ENCODE measurements around the gene UCKL1.

UCKL1 gene

DNA sequence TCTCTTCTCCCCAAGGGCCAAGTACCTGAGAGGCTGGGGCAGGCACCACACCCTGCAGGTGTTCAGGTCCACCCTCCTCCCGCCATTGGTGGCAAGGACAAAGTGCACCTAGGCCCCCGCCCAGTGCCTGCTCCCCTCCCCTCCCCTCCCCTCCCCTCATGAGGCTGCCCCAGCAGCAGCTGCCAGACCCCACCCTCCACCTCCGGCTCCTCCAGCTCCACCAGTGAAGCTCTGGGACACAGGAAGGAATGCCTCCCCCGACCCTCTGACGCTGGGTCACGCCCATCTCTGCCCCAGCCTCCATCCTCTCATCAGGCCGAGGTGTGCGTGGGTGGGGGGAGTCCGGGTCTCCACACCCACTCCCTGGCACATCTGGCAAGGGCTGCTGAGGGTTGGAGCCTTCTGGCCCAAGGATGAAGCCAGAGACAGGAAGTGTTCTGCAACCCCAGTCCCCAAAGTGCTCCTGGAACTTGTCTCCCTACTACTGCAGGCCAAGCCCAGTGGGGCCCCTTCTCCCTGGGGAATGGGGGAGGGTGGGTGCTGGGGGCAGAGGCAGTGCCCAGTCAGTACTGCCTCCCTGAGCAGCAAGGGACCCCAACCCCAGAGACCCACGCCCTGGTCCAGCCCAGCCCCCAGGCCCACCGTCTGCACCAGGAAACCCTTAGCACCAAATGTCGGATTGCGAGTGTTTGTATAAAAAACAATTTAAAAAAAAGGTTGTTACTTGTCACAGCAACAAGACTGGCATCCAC is 1.6 kb upstream of the UCKL1 start:
- H3K27ac Mint-ChIP-seq: peak overlapping the region; percentile 90
- H3K27me3 Mint-ChIP-seq: no peaks in the 10 kb centered on the region
- H3K4me1 Mint-ChIP-seq (ENCODE audit: low read depth): peaks cover 38% of the 10 kb centered on the region
- no peaks in the 10 kb centered on the region for H3K9me3 Mint-ChIP-seq
- H3K4me3 Mint-ChIP-seq: peak overlapping the region; percentile 81
- H3K36me3 Mint-ChIP-seq (ENCODE audit: low read depth): peaks cover 9% of the 10 kb centered on the region

DNA sequence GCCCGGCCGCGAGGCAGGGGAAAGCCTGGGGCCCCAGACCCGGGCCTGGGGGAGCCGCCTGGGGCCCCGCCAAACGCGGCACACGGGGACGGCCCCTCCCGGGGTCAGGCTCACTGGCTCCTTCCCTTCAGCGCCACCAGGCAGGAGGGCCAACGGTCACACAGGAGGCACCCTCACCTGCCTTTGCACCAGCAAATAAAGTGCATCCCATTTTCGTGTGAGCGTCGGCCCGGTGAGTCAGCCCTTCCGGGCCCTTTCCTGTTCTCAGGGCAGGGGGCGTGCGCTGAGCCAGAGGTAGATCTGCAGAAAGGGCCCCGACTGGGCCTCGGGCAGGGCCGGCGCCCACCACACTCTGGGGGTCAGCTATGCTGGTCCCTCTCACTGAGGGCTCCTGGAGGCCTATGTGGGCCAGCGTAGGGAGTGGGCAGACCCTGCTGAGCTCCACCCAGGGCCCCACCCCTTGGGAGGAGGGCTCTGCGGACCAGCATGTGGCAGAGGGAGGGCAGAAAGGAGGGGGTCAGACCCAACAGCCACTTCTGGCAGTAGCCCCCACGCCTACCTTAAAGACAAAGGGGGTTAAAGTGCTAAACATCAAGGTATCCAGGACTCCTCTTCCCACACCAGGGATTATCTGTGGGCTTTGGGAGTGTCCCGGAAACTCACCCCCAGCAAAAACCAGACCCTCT is 931 bp upstream of the UCKL1 start:
- Mint-ChIP-seq H3K4me3 (peak overlapping the region; percentile 81), H3K9me3 (no peaks in the 10 kb centered on the region), H3K36me3 (ENCODE audit: low read depth) (peaks cover 9% of the 10 kb centered on the region), H3K27me3 (no peaks in the 10 kb centered on the region), H3K27ac (peak overlapping the region; percentile 90), H3K4me1 (ENCODE audit: low read depth) (peaks cover 38% of the 10 kb centered on the region)

DNA sequence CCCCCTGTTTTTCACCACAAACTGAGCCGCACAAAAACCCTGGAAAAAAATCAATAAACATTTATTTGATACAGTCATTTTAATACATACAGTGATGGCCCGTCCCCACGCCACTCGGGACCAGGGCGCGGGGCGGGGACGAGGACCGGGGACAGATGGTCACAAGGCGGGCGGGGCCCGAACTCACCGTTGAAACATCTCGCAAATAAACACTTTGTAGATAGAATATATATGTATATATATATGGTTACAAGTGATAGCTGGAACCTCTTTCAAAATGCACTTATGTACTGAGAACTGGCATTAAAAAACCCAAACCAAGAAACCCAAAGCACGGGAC is 418 bp upstream of the UCKL1 start:
- H3K4me1 Mint-ChIP-seq (ENCODE audit: low read depth): peaks cover 38% of the 10 kb centered on the region
- H3K36me3 Mint-ChIP-seq (ENCODE audit: low read depth): peaks cover 9% of the 10 kb centered on the region
- H3K9me3 Mint-ChIP-seq: no peaks in the 10 kb centered on the region
- H3K4me3 Mint-ChIP-seq: peak overlapping the region; percentile 81
- no peaks in the 10 kb centered on the region for H3K27me3 Mint-ChIP-seq
- H3K27ac Mint-ChIP-seq: peak overlapping the region; percentile 90

DNA sequence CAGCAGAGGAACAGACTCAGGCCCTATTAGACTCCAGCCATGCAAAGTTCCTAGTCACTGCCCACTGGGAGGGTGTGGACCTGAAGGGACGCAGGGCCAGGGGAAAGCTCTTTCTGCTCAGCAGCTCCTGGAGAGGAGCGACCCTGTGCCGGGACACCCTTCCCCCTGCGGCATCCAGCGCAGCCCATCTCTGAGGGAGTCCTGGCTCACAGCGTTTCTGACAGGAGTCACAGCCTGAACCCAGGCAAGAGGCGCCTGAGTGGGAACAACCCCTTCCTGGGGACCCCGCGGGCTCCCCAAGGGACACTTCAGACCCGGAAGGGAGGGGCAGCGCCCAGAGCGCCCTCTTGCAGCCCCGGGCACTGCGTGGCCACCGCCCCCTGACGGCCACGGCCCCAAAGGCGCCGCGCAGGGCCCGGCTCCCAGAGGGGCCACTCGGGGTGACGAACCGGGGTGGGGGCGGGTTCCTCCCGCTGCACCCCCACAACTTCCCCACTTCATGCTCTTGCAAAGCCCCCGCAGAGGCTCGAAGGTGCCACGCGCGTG is 862 bp downstream of the UCKL1 start:
- Mint-ChIP-seq H3K36me3 (ENCODE audit: low read depth) (peaks cover 4% of the 10 kb centered on the region), H3K4me3 (peak overlapping the region; percentile 86), H3K27me3 (no peaks in the 10 kb centered on the region), H3K4me1 (ENCODE audit: low read depth) (peaks cover 38% of the 10 kb centered on the region), H3K9me3 (no peaks in the 10 kb centered on the region), H3K27ac (peak overlapping the region; percentile 79)

DNA sequence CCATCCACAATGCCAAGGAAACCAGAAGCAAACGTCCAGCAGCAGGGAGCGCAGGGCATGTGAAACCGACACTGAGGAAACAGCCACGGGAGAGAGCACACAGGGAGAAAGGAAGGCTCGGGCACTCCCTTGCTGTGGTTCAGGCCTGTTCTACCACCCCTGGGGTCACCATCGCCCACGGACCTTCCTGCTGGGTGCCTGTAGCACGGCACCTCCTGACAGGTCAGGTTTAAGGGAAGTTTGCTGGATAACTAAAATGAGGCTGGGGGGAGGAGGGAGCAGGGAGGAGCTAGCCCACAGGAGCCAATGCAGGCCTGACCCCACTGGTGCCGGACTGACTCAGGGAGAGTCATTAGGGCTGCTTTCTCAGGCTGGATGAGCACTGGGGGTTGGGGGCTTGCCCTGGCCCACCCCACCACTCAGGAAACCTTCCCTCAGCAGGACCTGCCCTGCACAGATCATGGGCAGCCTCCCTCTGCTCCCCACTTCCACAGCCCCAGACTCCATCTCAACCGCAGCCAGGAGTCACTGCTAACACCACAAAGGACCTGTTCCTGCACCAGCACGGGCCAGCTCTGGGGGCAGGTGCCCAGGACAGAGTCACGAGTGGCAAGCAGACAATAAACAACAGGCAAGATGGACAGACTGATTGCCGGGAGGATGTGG is 2.3 kb downstream of the UCKL1 start:
- H3K27ac Mint-ChIP-seq: no peak overlapping the region
- H3K4me1 Mint-ChIP-seq (ENCODE audit: low read depth): peaks cover 48% of the 10 kb centered on the region
- H3K27me3 Mint-ChIP-seq: no peaks in the 10 kb centered on the region
- peak overlapping the region; percentile 86 for H3K4me3 Mint-ChIP-seq
- H3K9me3 Mint-ChIP-seq: no peaks in the 10 kb centered on the region
- peaks cover 4% of the 10 kb centered on the region for H3K36me3 Mint-ChIP-seq (ENCODE audit: low read depth)

DNA sequence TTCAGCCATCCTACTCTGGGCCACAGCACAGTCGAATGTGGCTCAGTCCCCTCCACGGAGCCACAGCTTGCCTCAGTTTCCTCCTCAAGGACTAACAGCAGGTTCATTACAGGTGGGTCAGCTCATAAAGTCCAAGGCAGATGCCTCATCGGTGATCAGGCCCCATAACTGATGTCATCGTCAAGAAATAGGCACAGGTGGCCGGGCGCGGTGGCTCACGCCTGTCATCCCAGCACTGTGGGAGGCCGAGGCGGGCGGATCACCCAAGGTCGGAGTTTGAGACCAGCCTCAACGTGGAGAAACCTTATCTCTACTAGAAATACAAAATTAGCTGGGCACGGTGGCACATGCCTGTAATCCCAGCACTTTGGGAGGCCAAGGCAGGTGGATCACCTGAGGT is 3.4 kb downstream of the UCKL1 start:
- Mint-ChIP-seq H3K36me3 (ENCODE audit: low read depth) (peaks cover 4% of the 10 kb centered on the region), H3K27ac (no peak overlapping the region), H3K4me1 (ENCODE audit: low read depth) (peaks cover 52% of the 10 kb centered on the region), H3K27me3 (no peaks in the 10 kb centered on the region), H3K9me3 (no peaks in the 10 kb centered on the region), H3K4me3 (no peak overlapping the region)

DNA sequence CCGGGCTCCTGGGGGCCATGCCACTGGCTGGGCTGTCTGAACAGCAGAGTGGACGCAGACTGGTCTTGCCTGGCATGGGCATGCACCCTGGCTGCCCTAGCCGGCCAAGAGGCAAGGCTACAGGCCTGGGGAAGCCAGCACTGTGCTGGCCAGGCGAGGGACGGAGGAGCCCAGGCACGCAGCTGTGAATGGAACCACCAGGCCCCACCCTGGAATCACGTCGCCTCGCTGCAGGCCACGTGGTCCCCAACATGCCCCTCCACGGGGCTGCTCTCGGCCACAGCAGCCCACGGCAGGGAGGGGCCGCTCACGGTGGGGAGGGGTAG is 4.0 kb downstream of the UCKL1 start:
- H3K4me1 Mint-ChIP-seq (ENCODE audit: low read depth): peaks cover 52% of the 10 kb centered on the region
- H3K27me3 Mint-ChIP-seq: no peaks in the 10 kb centered on the region
- no peak overlapping the region for H3K27ac Mint-ChIP-seq
- no peak overlapping the region for H3K4me3 Mint-ChIP-seq
- no peaks in the 10 kb centered on the region for H3K9me3 Mint-ChIP-seq
- peaks cover 4% of the 10 kb centered on the region for H3K36me3 Mint-ChIP-seq (ENCODE audit: low read depth)

DNA sequence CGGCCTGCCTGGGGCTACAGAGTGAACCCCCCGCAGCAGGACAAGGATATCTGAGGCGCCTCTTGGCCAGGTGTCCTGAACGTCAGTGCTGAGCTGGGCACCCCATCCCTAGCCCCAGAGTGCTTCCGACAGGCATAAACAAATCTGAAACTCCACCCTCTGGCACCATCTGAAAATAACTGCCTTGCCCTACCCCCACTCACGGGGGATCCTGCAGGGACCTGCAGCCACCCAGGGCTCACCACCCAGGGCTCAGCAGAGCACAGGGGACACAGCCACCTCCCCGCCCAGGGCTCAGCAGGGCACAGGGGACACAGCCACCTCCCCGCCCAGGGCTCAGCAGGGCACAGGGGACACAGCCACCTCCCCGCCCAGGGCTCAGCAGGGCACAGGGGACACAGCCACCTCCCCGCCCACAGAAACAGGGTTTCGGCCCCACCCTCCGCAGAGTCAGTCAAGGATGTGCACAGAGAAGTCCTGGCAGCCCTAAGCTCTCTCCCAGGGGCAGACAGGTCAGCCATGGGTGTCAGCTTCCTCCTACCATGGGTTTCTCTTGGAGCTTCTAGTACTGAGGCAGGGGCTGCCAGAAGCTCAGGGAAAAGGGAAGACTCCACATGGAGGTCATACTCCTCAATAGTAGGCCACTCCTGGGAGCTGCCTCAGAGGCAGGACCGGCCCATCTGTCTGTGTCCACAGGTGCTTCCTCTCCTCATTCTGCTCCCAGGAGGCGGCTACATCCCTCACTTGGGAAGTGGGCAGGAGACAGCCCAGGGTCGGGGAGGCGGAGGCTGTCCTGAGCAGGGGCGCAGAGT is 4.6 kb downstream of the UCKL1 start:
- Mint-ChIP-seq H3K4me3 (no peak overlapping the region), H3K4me1 (ENCODE audit: low read depth) (peaks cover 53% of the 10 kb centered on the region)

DNA sequence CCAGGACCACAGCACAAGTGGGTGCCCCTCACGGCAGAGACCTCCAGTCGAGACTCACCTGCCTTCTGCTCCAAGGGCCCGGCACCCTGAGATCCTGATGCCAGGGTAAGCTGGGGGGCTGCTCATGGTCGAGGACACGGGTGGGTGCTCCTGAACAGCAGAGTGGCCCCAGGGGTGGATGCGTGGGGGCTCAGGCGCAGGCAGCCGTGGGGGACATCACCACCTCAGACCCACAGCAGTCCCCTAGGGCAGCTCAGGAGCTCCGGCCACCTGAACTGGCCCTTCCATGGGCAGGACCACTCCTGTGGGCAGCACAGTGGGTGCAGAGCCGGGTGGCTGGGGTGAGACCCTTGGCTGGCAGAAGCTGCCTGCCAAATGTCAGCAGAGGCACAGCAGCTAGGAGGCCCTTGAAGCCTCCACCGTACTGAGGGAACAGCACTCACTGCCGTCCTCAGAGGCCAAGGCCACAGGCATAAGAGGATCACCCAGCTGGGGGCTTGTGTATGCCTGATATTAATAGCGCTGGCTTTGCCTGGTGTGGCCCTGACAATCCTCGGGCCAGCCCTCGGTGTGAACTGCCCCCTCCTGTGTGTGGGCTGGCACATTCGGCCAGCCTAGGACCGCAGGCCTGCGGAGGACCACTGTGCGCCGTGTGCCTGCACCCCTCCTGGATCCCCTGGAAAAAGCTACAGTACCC is 5.4 kb downstream of the UCKL1 start:
- Mint-ChIP-seq H3K27ac (no peak overlapping the region), H3K4me3 (no peak overlapping the region), H3K4me1 (ENCODE audit: low read depth) (peaks cover 53% of the 10 kb centered on the region), H3K9me3 (no peaks in the 10 kb centered on the region), H3K27me3 (no peaks in the 10 kb centered on the region), H3K36me3 (ENCODE audit: low read depth) (peaks cover 4% of the 10 kb centered on the region)

More for the DNA sequence above, 4.6 kb downstream of the UCKL1 start:
- Mint-ChIP-seq H3K36me3 (ENCODE audit: low read depth) (peaks cover 4% of the 10 kb centered on the region), H3K27ac (no peak overlapping the region), H3K9me3 (no peaks in the 10 kb centered on the region), H3K27me3 (no peaks in the 10 kb centered on the region)

DNA sequence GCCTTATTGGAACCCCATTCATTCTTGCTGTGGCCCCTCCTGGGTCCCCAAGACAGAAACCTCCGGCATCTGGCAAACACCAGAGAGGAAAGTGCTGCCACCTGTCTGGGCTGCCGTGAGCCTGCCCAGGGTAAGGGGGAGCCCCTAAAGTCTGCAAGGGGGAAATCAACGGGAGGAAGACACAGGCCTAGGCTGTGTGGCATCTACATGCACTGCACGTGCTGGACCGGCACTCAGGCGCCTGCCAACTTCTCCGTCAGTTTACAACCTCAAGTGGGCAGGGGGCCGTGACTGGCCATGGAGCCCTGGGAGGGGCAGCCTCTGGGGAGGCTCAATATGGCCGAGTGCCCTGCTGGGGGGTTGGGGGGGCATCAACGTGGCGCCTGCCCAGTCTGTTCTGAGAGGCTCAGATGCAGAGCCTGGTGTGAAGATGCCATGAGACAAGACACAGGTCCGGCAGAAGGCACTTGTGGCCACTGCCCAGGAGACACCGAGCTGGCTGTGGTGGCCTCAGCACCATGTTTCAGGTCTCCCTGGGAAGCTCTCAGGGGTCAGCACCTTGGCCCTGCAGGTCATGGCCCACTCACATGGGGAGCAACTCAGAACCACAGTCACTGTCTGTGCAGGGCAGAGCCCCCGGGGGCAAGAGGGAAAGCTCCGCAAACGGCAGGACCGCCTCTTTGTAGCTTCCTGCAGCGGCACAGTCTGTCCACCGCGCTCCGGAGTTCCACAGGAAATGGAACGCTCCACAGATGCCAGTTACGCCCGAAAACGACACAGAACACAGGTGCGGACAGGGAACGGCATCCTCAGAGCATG is 8.4 kb downstream of the UCKL1 start:
- Mint-ChIP-seq H3K9me3 (no peaks in the 10 kb centered on the region), H3K4me1 (ENCODE audit: low read depth) (peaks cover 32% of the 10 kb centered on the region), H3K27me3 (no peaks in the 10 kb centered on the region), H3K27ac (peak overlapping the region; percentile 90), H3K4me3 (peak overlapping the region; percentile 76), H3K36me3 (ENCODE audit: low read depth) (peaks cover 5% of the 10 kb centered on the region)

DNA sequence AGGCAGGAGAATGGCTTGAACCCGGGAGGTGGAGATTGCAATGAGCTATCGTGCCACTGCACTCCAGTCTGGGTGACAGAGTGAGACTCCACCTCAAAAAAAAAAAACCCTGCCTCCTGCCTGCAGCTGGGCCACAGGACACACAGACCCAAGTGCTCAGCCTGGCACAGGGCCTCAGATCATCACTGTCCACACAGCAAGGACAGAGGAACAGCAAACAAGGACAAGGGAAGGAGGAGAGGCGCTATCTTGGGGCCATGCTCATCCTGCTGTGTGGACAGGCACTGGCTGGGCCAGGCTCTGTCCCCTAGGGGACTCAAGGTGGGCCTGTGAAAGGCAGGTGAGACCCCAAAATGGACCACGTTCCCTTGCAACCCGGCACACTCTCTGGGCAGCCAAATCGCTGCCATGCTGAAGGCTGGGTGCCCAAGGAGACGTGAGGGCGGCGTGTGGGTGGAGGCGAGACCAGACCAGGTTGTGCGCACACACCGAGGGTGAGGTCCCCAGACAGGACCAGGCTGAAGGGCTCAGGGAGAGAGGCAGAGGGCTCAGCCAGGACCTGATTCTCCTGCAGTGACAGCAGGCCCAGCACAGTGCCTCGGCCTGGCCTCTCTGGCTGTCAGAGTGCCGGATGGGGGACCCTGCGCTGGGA is 9.1 kb downstream of the UCKL1 start:
- Mint-ChIP-seq H3K9me3 (no peaks in the 10 kb centered on the region), H3K27me3 (no peaks in the 10 kb centered on the region), H3K36me3 (ENCODE audit: low read depth) (peaks cover 5% of the 10 kb centered on the region), H3K4me1 (ENCODE audit: low read depth) (peaks cover 35% of the 10 kb centered on the region), H3K27ac (peak overlapping the region; percentile 33), H3K4me3 (peak overlapping the region; percentile 40)

DNA sequence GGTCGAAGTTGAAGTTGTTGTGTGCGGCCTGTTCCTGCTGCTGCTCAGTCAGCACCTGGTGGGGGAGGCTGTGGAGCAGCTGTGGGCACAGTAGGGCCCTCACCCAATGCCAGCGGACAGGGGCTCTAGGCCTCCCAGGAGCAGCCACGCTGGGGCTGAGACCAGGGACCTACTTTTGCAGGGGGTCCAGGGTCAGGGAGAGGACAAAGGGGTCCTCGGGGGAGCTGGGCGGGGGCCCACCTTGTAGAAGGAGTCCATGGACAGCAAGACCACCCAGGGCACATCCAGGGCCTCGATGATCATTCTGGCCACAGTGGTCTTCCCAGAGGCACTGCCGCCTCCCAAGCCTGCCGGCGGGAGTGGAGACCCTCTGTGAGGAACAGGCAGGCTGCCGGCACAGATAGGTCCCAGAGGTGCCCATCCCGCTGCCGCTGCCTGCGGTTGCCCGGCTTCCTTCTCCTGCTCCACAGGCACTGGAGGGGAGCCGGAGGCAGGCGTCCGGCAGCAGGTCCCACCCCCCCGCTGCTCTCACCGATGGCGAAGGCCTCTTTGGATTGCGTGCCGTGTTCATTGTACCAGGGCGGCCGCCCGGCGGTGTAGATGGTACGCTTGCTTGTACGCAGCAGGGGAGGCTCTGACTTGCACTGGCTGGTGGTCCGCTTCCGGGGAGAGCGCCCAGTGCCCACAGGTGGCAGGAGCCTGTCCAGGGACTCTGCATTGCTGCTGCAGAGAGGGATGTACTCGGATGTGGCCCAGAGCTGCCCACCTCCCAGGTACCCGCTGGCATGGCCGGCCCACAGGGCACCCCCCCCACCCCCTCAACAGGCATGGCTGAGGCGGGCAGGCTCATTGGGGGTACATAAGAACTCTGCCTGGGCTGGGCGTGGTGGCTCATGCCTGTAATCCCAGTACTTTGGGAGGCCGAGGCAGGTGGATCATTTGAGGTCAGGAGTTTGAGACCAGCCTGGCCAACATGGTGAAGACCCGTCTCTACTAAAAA is 10.0 kb downstream of the UCKL1 start:
- Mint-ChIP-seq H3K4me3 (no peak overlapping the region), H3K27me3 (no peaks in the 10 kb centered on the region), H3K4me1 (ENCODE audit: low read depth) (peaks cover 35% of the 10 kb centered on the region), H3K9me3 (no peaks in the 10 kb centered on the region), H3K27ac (peak overlapping the region; percentile 31), H3K36me3 (ENCODE audit: low read depth) (peaks cover 5% of the 10 kb centered on the region)

All from stimulated activated naive CD8-positive, alpha-beta T cell treated with anti-CD3 and anti-CD28 coated beads, Interleukin-15, Interleukin-2, amounts not matched to agents 100 ng/mL and 50 ng/mL, for 24 hours (primary cell).